Stimulated activated CD4-positive, alpha-beta T cell treated with anti-CD3 and anti-CD28 coated beads, Interleukin-1b, Interleukin-23, amount 100 ng/mL, for 1 hour (primary cell): ENCODE measurements around the gene FMOD.
A peak's percentile ranks its signal among the peaks of the same experiment; 100 is the strongest.

Experiments used
- DNase-seq, 2 donors: peaks; one replicate each; pipeline ENCODE4 v3.0.0-alpha.2; 2020; ENCODE audit warnings: low read depth in 2 of 2

Gene FMOD

DNA sequence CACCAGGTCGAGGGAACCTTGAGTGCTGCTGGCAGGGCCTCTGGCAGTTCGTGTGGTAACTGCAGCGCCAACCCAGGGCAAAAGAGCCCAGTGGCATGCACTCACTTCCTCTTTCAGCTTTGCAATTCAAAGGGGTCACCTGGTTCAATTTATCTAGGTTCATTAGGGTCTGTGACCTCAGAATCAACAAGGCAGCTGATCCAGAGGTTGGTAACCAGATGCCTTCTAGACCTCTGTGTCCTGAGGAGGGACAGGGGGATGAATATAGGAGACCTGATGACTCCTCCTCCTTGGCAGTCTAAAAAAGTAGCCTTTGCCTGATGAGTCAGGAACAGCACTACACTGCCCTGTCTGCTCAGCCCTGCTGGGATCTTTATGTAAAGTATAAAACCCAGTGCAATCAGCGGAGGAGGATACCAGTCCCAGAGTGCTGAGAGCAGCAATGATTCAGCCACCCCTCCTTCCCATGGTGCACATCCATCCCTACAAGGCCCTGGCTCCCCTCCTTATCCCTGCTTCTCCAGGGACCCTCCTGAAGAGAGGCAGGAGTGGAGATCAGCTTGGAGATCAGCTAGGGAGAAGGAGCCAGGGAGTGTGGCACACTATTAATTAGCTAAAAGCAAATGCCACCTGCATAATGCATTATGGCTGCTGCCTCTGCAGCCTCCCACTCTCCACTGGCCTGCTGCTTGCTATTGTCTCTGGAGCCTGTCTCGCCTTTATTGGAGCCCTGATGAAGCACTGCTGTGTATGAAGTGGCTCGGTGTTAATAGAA, 11.2 kb upstream of the FMOD start:
- no peak for DNase-seq

DNA sequence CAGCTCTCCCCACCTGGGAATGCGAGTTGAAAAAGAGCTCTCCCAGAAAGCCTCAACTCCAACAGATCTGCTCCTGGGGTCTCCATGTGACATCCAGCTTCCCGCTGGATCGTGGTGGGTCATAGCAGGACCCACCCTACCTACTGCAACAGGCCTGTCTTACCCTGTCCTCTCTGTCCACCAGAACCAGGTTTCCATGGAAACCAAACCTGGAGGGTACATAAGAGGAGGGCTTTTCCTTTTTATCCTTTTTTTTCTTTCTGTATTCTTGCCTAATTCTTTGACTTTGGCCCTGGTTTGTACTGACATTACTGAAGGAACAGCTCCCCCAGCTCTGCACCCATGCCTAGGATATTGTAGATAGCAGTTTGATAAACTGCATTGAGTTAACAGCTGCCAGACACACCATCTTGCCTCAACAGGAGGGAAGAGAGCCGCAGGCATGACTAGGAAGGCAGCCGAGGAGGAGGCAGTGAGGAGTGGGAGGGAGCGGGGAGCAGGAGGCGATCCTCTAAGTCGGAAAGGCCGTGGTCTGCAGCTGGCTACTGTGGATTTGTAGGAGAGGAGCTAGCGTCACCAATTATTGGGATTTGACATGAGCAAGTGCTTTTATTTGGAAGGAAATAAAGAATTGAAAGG, 9.7 kb upstream of the FMOD start:
- DNase-seq = no peak

DNA sequence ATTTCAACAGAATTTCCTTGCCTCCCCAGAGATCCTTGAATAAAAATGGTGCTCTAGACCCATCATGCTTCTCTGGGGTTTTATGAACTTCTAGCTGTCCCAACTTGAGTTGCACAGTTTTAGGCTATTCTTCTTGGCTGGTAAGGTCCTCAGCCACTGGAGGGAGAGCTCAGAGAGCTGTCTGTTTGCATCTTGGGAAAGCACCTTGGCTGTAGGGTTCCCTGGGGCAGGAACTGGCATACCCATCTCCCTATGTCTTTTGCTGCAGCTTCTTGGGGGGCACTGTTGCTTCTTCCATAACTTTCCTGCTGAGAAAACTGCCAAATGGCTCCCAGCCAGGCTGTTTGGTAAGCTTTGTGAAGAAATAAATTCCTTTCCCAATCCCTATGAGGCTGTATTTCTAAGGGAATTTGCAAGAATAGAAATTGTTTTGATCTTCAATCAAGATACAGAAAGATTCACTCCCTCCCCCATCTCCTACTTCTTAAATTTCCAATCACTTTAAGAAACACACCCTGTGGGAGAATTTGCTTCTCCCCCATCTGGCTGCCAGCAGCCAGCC, 8.2 kb upstream of the FMOD start:
- DNase-seq = no peak

DNA sequence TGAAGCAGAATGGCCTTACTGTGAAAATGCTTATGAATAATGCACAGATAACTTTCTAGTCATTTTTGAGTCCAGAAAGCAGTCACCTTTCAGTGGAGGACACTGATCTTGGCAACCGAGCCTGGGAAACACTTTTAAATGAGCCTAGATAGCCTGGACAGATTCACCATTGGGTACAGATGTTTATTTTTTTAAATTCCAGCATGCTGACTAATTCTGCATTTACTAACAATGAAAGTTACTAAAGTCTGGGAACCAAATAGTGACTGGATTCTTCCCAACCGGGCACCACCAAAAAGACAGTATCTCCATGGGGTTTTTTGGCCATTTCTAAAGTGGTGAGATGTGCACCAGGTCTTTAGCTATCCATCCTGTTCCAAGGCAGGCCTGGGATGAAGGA, 3.3 kb upstream of the FMOD start:
- DNase-seq = no peak

DNA sequence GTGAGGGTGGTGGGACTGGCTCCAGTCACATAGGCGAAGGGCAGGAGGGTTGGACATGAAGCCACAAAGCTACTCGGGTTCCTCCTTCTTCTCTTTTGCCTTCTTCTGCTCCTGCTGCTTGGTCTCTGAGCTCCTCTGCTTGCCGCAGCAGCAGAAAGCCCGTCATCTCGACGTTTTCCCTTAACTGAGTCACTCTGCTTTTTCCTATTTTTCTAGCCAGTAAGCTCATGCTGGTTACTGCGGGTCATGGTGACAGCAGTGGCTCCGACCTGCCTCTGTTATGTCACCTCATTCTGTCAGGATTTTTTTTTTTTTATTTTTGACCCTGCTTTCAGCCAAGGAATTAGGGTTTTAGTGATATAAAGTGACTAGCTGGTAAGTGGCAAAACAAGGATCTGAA, 2.6 kb upstream of the FMOD start:
- no peak for DNase-seq

DNA sequence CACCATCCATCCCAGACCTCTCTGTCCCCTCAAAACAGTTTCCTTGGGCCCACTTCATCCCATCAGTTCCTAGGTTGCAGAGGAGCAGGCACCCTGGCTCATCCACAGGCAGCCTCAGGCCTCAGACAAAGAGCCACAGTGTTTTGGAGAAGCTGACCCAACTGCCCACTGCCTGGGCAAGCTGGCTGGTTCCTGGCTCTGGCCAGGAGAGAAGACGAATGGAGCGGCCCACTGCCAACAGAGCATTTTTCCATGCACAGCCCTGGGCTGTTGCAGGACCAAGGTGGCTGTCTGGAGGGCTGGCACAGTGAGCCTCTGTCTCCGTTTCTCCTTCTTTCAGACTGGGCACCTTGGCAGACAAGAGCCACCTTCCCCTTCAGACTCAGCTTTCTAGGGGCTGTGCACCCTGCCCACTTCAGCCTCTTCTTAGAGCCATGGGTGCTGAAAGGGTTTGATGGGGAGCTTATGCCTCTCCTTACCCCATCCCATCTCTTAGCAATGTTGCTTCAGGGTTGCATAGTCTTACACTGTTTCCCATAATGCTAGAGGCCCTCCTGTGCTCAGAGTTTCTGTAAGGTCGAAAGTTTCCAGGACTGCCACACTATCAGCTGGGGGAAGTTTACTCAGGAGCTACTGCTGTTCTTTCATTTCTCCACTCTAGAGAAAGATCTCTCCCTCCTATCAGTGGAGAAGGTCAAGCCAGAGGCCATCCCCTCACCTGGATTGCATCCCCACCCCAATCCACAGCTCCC, 973 bp downstream of the FMOD start:
- DNase-seq = no peak

DNA sequence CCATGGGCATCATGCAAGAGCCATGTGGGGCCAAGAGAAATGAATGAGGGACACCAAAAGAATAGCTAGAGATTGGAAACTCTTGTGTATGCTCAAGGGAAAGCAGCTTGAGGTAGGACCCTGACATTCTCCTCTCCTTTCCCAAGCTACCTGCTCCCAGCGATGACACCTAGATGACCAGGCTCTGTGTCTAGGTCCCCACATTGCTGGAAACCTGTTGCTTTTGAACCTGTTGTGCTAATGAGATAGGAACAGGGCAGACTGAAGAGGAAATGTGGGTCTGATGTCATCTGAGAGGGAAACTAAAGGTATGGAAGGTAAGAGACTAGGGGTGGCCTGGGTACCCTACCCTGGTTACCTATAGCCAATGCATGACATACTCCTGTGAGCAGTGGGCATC, 1.8 kb downstream of the FMOD start:
- no peak for DNase-seq

DNA sequence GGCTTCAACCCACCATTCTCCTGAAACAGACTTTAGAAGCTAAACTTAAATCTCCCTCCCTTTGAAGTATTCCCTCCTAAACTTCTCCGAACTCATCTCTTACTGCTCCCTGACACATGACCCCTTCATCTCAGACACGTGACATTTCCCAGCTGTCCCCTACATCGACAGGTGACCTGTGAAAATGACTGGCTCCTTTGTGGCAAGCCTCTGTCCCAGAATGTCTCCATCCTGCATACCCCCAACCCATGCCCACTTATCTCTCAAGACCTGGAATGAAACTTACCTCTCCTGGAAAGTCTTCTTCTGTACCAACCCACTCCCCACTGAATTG, 4.2 kb downstream of the FMOD start:
- DNase-seq = no peak

DNA sequence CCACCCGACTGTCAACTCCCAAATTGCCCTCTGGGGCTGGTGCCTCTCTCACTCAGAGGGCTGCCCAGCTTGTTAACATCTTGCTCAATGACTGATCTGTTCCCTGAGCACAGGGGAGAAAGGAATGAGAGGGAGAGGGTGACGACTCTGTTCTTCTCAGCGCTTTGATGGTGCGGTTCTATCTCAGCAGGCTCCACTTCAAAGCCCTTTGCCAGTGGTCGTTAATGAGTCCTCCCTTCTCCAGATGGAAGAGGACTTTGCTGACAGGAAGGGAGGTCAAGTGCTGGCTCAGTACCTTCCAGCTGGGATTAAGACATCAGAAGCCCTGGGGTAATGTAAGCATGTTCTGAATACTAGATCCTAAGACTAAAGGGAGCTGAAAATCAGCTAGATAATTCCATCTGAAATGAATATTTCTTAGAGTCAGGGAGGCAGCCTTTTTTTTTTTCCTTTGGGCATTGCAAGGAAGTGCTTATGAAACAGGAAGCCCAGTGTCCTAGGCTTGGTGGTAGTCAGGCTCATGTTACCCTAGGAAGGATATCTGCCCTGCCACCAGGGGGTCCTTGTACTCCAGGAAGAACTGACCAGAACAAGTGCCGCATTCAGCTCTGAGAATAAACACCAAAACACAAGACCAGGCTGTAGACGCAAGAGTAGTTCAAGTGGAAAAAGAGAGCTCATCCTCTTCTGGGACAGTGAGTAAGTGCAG, 4.7 kb downstream of the FMOD start:
- no peak for DNase-seq

DNA sequence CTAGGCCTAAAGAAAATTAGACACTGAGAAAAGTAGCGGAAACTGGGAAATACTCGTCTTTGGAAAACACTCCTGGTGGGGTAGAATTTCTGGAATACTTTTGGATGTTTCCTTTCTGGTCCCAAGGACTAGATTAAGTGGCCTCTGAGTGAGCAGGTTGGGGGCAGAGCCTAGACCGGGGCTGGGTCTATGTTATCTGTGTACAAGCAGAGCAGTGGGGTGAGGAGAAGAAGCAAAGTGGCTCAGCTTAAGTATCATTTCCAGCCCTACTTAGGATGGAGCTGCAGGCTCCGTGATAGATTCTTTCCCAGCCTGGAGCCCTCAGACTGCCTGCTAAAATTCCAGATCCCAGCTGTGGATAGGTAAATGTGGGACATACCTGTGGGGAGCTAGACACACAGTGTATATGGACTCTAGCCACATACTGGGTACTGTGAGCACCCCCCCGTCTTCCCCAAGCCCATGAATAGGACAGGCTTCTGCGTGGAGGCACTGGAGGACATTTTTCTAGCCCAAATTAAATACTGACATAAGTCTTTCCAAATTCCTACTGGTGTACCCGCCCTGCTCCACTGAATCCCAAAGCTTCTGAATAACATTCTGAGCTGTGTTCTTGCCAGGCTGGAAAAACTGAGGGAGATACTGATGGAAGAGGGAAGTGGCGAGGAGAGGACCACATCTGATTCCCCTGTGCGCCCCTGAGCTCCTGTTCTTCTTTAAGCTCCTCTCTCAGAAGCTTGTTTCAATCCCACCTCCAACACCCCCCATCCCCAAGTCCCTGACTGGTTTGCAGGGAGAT, 6.8 kb downstream of the FMOD start:
- DNase-seq = no peak

DNA sequence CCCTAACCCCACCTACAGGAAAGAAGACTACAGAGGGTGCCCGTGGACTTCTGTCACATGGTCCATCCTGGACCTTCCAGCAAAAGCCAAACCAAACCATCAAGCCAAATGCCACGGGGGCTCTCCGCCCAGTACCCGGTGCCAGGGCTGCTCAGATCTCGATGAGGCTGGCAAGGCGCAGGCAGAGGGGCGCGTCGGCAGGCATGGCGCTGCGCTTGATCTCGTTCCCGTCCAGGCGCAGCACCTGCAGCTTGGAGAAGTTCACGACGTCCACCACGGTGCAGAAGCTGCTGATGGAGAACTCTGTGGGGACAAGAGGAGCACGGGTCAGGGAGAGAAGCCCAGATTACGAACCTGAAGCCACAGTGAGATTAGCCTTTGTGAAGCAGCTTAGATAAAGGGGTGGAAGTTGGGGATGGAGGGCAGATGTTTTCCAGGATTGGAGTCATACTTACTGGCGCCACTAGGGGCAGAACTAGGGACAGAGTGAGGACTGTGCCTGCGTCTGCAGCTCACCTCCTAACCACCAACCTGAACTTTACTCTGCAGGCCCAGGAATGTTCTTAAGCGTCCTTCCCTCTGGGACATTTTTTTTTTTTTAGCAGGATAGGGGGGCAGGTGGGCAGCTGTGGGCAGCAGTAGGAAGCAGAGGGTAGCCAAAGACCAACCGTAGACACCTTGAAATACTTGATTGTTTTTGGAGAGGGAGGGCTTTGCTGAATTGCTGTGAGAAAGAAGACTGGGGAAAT, 8.6 kb downstream of the FMOD start:
- peak in 1 of 2 donors; percentile 41 for DNase-seq

DNA sequence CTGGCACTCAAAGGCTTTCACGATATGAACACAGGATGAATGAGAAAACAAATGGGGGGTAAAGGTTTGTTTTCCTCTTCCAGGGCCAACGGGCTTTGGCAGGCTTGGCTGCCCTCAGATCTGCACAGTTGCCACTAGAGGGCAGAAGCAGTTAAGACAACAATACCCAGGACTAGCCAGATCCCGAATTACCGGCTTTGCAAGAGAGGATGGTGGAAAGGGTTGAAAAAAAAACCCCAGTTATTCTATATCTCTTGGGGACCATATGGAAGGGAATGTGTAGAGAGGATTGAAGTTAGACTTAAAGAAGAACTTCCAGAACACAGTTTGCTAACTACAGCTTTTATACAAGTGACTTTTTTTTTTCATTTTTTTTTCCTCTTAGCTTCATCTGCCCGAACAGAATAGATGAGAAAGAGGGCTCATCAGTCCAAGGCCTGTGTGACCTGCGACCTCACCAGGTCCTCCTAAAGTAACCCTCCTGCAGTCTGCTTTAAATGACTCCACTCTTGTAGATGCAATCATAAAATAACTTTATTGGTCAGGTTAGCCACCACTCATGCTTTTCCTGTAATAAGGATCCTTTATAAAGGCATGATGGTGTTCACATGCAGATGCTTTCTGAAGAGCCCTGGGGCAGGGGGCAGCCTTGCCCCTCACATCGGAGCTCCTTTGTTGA, 10.7 kb downstream of the FMOD start:
- DNase-seq = no peak

DNA sequence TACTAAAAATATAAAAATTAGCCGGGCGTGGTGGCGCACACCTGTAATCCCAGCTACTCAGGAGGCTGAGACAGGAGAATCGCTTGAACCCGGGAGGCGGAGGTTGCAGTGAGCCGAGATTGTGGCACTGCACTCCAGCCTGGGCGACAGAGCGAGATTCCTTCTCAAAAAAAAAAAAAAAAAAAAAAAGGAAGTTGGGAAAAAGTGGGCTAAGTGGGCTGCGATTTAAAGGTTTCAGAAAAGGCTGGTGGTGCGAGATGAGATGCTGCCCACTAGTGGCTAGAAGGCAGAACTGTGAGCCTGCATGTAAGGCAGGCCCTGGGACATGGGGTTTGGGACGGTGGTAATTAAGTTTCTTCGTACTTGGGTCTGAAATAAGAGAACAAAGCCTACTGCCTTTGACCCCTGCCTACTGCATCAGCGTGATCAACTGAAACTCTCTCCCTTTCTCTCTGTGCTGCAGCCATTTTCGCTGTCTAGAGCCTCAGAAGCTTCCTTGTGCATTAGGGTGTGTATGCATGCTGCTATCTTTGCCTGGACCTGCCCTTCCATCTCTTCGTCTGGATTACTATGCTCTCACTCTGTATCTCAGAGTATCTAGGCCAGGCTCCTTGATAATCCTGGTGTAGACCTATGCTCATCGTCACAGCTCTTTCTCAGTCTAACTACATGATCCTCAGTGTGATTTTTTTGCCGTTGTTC, 12.4 kb downstream of the FMOD start:
- DNase-seq = peak in 1 of 2 donors; percentile 30

DNA sequence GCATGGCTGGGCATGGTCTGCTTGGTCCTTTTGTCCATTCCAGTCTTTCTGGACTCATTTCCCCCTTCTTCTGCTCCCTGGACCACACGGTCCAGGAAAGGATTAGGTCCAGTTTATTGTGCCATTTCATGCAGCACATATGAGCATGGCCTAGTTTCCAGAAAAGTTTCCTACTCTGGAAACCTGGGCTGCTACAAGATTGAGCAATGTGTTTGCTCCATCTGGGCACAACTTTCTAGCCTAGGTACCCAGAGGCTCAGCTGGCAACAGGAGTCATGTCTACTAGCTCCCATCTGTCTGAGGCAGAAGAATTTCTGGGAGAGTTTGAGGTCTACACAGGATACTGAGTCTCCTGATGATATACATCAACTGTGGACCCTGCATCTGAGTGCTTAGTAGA, 14.8 kb downstream of the FMOD start:
- DNase-seq = no peak

DNA sequence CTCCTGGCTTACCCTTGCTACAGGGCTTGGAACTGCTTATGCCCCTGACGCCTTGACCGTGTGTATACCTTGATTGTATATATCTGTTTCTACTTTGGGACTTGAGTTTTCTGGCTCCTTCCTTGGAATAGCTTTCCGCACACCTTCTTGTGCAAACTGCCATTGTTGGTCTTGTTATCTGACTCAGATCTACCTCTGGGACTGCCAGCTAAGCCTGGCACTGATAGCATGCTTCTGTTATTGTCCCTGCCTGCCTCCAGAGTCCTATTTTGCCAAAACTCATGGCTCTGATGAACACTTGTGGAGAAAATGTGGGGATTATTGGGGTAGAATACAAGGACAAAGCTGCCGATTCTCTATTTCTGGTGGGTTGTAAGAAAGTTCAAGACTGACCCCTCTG, 15.4 kb downstream of the FMOD start:
- no peak for DNase-seq

DNA sequence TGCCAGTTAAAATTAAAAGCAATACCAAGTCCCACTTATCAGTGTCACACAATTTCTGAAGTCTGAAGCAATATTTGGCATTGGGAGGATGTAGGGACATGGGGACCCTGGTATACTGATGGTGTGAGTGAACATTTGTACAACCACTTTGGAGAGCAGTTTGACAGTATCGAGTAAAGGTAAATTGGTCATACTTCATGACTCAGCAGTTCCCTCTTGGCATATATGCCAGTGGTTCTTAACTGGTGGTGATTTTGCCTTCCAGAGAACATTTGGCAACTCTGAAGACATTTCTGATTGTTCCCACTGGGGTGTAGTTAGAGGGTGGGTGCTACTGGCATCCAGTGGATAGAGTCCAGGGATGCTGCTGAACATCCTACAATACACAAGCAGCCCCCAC, 19.7 kb downstream of the FMOD start:
- no peak for DNase-seq

DNA sequence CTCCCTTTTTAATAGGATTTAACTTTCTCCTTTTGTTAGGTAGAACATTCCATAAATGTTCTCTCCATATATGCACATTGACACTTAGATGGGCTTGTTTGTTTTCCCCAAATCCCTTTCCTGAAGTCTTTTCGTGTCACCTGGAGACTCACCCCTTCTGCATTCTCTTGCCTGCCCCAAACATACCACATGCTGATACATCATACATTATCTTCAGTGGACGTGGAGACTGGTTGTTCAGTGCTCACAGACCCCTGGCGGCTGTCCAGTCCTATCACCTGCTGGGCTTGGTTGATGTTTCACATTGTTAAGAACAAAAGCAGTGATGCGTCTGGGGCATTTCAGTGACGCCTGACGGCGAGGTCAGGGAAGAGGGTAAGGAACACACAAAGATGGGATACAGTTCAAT, 22.2 kb downstream of the FMOD start:
- no peak for DNase-seq

DNA sequence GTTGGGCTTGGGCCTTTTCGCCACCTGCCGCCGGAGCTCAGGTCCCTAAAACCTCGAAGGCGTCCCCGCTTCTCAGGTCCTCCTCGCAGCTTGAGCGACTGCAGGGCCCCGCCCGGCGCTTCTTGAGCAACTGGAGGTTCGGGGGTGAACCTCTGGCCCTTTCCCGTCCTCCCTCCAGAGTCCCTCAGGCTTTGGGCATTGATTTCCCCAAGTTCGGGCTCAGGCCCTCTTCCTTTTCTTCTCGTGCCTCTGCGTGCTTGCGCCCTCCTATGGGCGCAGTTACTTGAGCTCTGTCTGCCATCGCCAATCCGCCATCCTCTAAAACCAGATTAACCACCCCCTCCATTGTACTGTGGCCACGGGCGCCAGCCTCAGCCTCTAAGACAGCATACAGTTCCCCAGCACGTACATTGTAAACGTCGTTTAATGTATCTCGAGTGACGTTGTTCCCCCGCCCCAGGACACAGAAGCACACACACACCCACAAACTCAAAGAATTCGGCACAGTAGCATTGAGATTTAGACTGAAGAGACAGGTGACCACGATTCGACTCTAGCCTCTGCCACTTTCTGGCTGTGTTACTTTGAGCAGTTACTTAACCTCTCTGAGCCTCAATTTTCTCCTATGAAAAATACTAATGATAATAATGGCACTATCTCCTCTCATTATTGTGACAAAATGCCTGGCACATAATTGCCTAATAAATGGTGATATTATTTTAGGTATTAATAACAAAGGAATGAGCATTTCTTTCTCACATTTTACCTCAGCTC, 23.1 kb downstream of the FMOD start:
- DNase-seq = no peak
